ENCODE measurements around the gene ARHGAP24.

- TF ChIP-seq EP300 (IDR thresholded peaks at IDR 0.05) (no peak), CTCF (IDR thresholded peaks at IDR 0.05) (no peak), POLR2A (IDR thresholded peaks at IDR 0.05) (no peak)
These were observed 481.5 kb downstream of the ARHGAP24 start for GRCh38 chr4:85956293-85956945.

All from ovary (tissue), 3 donors.